Daoy (cell line): ENCODE measurements around the gene BTBD6. TPM values are rescaled to one million over a fixed set of nuclear protein-coding genes. Genes with fewer than 3 reads are reported as not detected.

Experiments
- DNase-seq: peaks from one replicate; pipeline ENCODE4 v3.0.0-alpha.2; 2015; ENCODE audit warnings: low read depth
- total RNA-seq: library from RNA; depleted of rRNA; stranded (reverse); fragments of >200 nt; shearing (Covaris generic); gene quantifications from 2 replicates; pipeline ENCODE4 v1.2.3, GENCODE V29; 2014

Gene BTBD6
- total RNA-seq, 1 experiment from 2014 or later = 51.3 TPM

DNA sequence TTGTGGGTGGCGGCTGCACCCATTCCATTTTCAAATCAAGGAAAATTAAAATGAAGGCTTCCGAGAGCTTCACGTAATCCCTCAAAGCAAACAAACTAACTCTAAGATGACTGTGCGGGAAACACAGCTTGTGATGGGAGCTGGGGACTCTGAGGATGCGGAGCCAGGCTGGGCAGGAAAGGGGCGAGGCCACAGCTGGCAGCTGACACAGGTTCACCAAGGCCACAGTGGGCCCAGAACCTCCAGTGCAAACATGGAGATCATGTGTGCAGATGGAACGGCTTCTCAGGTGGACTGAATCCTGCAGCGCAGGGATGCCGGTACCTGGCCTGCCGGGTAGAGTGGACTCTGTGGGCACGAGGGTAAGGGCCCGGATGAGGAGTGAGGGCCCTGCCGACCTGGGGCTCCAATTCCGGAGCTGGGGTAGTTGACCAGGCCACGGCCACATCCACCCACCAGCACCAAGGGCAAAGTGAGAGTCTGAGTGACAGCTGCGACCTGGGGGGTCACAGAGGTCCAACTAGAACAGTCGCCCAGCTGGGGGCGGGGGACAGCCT, 19.2 kb upstream of the BTBD6 start:
- DNase-seq = no peak

DNA sequence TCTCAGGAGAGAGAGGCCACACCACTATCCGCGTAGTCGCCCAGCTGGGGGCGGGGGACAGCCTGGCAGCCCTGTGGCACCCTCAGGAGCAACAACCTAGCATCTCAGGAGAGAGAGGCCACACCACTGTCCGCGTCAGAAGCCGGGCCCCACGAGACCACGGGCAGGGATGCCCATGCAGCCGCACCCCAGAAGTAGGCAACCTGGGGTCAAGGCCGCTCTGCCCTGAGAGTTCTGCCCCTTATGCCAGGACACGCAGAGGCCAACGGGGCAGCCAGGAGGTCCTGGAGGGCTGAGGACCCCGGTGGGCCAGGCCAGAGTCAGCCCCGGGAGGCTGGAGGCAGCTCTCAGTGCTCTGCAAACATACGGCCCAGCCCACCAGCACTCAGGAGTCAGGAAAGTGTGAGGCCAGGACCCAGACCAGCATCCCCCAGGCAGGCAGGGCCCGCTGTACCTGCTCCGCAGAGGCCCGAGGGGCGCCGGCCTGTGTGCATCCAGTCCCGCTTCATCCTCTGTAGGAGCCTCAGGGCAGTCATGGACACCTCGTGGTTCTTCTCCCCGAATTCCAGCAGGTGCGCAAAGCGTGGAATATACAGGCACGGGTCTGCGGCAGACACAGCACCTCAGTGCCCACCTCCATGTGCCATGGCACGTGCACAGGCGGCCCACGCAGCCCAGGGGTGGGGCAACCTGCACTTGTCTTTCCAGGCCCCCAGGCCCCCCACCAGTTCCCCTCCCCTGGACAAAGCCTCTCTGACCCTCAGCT, 7.3 kb upstream of the BTBD6 start:
- no peak for DNase-seq

GRCh38 chr14:105241641-105242040, 6.7 kb upstream of the BTBD6 start:
- DNase-seq = no peak

DNA sequence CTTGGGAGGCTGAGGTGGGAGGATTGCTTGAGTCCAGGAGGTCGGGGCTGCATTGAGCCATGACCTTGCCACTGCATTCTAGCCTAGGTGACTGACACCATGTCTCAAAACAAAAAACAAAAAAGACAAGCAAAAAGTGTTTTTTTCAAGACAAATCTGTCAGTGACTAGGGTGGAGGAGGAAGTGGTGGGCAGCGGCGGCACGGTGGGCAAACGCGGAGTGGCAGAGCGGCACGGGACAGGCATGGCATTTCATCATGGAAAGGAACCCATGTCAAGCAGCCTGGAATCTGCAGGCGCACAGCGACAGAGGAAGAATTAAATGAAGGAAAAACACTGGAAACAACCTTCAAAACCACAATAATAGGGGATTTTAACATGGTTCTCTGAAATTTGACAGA, 4.0 kb upstream of the BTBD6 start:
- no peak for DNase-seq

GRCh38 chr14:105247026-105247425, 1.3 kb upstream of the BTBD6 start:
- DNase-seq = no peak

DNA sequence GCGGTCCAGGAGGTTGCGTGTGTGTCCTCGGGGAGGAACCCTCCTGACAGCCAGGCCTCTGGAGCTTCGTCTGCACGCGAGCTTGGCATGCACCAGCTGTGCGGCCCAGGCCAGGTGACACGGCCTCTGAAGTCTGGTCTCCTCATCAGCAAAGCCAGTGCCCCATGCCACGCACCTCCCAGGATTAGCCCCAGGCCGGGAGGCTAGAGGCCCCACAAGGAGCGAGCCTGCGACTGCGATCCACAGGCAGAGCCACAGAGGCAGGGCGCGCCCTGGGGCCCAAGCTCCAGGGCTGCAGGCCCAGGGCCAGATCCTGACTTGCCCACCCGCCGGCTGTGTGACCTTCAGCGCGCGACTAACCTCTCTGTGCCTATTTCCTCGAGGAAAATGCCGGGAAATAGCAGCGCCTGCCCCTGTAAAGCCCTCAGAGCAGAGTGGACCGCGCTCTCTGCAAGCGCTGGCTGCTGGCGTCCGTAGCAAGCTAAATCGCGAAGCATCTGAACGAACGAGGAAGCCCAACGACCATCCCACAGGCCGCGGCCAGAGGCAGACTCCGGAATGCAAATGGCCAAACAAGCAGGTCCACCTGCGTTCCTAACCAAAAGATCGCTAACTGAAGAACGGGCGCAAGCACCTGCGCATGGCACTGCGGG, 492 bp upstream of the BTBD6 start:
- DNase-seq = no peak

GRCh38 chr14:105249182-105250007, 1.1 kb downstream of the BTBD6 start:
- no peak for DNase-seq

- DNase-seq = no peak
Measured at GRCh38 chr14:105250008-105250366, 1.7 kb downstream of the BTBD6 start.

DNA sequence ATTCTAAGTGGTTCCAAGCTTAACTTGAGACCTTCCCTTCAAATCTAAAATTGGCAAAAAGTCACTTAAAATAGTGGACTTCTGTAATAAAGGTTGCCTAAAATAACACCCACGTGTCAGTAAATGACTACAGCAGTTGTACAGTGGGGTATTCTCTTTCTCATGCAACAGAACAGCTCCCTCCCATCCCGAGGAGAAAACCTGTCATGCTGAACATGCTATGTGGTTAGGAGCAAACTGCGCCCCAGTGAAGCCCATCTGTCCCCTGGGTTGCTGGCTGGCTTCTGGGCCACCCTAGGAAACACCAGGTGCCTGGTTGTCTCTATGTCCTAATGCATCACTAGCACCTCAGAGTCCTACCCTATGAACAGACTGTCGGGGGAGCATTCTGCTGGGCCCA, 2.7 kb downstream of the BTBD6 start:
- no peak for DNase-seq

- no peak for DNase-seq
Measured at GRCh38 chr14:105251920-105252319, 3.6 kb downstream of the BTBD6 start.

DNA sequence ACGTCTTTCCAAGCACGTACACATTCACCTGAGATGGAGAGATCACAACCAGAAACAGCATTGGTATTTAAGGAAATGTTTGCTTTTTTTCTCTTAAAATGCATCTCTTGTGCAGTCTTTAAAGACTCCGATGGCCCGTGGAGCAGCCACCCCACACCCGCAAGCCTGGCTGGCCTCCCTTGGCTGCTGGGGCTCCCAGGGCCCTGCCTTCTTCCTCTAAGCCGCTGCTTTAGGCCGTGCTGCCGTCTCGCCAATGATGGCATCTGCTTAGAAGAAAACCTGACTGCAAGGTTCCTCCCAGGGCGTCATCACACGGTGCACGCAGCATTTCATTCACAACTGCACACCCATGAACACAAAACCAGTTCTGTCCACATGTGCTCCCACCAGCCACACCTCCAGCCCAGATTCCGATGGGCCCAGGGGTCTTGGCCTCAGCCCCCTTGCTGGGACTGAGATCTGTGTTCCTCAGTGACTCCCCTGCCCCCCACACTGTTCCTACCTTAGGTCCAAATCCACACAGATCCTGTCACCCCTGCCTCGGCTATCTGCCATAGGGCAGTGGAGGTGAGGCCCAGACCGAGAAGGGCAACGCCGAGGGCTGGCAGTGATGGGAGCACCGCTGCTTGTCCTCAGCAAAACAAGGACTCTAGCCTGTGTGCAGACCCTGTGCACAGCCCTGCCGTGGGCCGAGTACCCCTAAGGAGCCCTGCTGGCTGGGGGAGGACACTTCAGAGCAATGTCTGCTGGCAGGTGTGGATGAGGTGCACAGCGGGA, 4.4 kb downstream of the BTBD6 start:
- DNase-seq = no peak

DNA sequence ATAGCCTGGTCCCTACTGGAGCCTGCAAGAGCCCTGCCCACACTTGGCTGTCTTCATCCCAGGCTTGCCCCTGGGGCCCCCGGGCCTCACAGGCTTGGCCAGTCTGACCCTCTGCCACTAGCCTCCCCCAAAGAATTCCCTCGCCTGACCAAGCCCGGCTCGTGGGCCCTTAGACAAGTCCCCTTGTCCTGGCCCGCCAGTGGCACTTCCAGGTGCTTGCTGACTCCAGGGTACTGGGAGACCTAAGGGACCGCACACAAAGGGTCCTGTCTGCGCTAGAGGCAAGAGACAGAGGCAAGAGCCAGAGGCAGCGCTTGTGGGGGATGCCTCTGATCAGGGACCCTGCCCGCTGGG, 5.0 kb downstream of the BTBD6 start:
- DNase-seq = no peak

- DNase-seq = no peak
Measured at GRCh38 chr14:105255021-105255507, 6.7 kb downstream of the BTBD6 start.

- no peak for DNase-seq
Measured at GRCh38 chr14:105256292-105256960, 8.1 kb downstream of the BTBD6 start.

DNA sequence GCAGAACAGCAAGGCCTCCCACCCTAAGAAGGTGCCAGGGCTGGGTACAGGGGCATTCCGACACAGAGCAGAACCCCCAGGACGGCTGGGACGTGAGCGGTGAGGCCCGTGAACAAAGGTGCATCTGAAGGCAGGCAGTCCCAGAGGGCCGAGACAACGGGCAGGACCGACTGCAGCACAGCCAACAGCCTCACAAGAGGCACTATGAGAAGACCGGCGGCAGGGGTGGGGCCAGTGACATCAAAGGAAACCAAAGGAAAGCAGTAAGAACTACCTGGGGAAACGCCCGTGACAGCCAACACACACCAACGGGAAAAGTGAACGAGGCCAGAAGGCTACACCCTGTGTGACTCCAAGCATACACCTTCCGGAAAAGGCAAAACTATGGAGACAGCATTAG, 9.1 kb downstream of the BTBD6 start:
- DNase-seq = no peak

- peak; percentile 41 for DNase-seq
Measured at GRCh38 chr14:105258846-105259245, 10.5 kb downstream of the BTBD6 start.

DNA sequence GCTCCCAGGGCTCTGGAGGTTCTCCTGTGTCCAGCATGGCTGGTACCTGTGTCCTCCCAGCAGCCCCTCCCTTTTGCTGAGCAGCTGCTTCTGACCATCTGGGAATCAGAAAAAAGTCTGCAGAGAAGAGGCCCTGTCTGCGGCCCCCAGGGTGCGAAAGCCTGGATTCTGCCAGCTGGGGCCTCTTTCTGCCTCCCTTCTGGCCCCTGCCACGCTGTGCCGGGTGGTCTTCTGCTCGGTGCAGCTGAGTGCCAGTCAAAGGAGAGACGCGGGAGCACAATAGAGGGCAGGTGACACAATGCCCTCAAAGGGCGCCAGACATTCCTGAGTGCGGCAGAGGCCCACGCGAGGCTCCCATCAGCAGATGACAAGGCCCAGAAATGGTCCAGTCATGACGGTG, 12.6 kb downstream of the BTBD6 start:
- no peak for DNase-seq

- DNase-seq = no peak
Measured at GRCh38 chr14:105261781-105262180, 13.4 kb downstream of the BTBD6 start.

DNA sequence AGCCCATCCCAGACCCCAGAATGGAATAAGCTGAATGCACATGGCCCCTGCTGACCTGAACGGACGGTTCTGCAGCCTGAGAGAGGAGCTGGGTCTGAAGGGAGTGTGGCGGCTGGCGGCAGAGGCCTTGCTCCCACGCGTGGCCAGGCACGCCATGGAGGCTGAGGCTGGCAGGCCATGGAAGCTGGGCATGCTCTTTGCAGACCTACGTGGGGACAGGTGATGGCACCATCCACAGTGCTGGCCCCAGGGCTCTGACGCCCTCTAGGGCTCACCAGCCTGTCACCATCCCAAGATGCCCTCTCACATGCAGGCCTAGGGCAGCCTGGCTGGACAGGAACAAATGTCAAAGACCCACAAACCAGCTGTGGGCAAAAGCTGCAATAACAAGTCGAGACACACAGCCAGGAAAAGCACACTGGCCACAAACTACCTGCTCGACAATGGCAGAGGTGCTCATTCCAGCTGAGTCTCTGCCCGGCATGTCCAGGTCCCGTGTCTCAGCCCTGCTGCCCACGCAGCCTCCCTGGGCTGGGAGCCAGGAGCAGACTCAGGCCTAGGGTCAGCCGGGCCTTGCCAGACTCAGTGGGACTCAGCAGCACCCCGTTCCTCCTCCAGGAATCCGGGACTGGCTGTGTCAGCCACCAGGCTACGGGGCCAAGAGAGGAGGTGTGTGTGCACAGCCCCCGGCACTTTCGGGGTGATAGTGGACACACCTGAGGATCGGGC, 19.7 kb downstream of the BTBD6 start:
- DNase-seq = no peak

- DNase-seq = no peak
Measured at GRCh38 chr14:105268736-105269354, 20.5 kb downstream of the BTBD6 start.
